Measurements from ENCODE around the gene TNNT2. TPM values are rescaled to one million over a fixed set of nuclear protein-coding genes. Genes with fewer than 3 reads are reported as not detected.

TNNT2 gene
- total and polyA plus RNA-seq, 2 of the 13 experiments (the other 11 are each of a cell fraction or from before 2014, with no cell fraction given) = 0.20 to 0.63 TPM

DNA sequence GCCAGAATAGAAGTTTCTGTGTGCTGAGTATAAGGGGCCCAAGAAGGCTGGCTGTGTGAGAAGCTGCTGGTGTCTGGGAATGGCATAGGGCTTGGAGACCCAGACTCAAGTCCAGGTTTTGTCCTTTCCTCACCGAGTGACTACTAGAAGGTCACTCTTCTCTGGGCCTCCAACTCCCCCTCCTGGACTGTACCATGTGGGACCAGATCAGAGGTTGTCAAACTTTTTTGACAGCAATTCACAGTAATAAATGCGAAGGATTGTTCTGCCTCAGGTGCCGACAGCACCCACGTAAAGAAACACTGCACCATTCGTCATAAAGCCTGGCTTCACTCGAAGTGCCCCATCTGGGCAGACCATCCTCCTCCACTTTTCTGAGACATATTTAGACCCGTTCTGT lies 65.2 kb downstream of the TNNT2 start:
- BruUV-seq (replicated peaks) = no TSS peak
- no peak overlapping the region for H3K4me3 ChIP-seq (replicated peaks in 1 of 3; ENCODE audit: insufficient read depth in 1 of 3, low read depth in 2 of 3, low read length in 3 of 3)
- H3K4me1 ChIP-seq (ENCODE audit: insufficient read depth, low read length) = peaks cover 10% of the 10 kb centered on the region
- H3K4me2 ChIP-seq (ENCODE audit: low read depth, low read length) = no peak overlapping the region
- H3K27ac ChIP-seq (ENCODE audit: extremely low read length, insufficient read depth, low read length) = no peak overlapping the region
- WGBS (ENCODE audit: low lambda C conversion rate) = 49% methylated on average over 7 of the region's 7 CpGs
- intact Hi-C loops (cut with micrococcal nuclease; ENCODE audit: unreplicated experiment) (no loop called here), in situ Hi-C loops (cut with HindIII; ENCODE audit: extremely low pct_ligation_motif_present, low pct_unique_long_range_greater_than_20kb) (no loop called here)
- H4K20me1 ChIP-seq (ENCODE audit: insufficient read depth, low read length) = no peaks in the 10 kb centered on the region
- TF ChIP-seq SETDB1 (CRISPR knock-in tag; IDR thresholded peaks at IDR 0.05; ENCODE audit: borderline replicate concordance) (no peak), ZFX (CRISPR knock-in tag; IDR thresholded peaks at IDR 0.05; ENCODE audit: low read depth) (no peak), ZFP62 (CRISPR knock-in tag; IDR thresholded peaks at IDR 0.05) (no peak), ATF7 (IDR thresholded peaks at IDR 0.05) (no peak), ATF7 (CRISPR knock-in tag; IDR thresholded peaks at IDR 0.05) (no peak), TBX2 (CRISPR knock-in tag; IDR thresholded peaks at IDR 0.05; ENCODE audit: borderline replicate concordance) (no peak)
- TF ChIP-seq, protein P1, sequence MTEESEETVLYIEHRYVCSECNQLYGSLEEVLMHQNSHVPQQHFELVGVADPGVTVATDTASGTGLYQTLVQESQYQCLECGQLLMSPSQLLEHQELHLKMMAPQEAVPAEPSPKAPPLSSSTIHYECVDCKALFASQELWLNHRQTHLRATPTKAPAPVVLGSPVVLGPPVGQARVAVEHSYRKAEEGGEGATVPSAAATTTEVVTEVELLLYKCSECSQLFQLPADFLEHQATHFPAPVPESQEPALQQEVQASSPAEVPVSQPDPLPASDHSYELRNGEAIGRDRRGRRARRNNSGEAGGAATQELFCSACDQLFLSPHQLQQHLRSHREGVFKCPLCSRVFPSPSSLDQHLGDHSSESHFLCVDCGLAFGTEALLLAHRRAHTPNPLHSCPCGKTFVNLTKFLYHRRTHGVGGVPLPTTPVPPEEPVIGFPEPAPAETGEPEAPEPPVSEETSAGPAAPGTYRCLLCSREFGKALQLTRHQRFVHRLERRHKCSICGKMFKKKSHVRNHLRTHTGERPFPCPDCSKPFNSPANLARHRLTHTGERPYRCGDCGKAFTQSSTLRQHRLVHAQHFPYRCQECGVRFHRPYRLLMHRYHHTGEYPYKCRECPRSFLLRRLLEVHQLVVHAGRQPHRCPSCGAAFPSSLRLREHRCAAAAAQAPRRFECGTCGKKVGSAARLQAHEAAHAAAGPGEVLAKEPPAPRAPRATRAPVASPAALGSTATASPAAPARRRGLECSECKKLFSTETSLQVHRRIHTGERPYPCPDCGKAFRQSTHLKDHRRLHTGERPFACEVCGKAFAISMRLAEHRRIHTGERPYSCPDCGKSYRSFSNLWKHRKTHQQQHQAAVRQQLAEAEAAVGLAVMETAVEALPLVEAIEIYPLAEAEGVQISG (CRISPR knock-in tag; IDR thresholded peaks at IDR 0.05) = no peak
- TF ChIP-seq, protein P2, sequence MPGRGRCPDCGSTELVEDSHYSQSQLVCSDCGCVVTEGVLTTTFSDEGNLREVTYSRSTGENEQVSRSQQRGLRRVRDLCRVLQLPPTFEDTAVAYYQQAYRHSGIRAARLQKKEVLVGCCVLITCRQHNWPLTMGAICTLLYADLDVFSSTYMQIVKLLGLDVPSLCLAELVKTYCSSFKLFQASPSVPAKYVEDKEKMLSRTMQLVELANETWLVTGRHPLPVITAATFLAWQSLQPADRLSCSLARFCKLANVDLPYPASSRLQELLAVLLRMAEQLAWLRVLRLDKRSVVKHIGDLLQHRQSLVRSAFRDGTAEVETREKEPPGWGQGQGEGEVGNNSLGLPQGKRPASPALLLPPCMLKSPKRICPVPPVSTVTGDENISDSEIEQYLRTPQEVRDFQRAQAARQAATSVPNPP (CRISPR knock-in tag; IDR thresholded peaks at IDR 0.05) = no peak
- TF ChIP-seq, protein P3, sequence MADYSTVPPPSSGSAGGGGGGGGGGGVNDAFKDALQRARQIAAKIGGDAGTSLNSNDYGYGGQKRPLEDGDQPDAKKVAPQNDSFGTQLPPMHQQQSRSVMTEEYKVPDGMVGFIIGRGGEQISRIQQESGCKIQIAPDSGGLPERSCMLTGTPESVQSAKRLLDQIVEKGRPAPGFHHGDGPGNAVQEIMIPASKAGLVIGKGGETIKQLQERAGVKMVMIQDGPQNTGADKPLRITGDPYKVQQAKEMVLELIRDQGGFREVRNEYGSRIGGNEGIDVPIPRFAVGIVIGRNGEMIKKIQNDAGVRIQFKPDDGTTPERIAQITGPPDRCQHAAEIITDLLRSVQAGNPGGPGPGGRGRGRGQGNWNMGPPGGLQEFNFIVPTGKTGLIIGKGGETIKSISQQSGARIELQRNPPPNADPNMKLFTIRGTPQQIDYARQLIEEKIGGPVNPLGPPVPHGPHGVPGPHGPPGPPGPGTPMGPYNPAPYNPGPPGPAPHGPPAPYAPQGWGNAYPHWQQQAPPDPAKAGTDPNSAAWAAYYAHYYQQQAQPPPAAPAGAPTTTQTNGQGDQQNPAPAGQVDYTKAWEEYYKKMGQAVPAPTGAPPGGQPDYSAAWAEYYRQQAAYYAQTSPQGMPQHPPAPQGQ (CRISPR knock-in tag; IDR thresholded peaks at IDR 0.05; ENCODE audit: borderline replicate concordance) = no peak
- TF ChIP-seq, protein P4, sequence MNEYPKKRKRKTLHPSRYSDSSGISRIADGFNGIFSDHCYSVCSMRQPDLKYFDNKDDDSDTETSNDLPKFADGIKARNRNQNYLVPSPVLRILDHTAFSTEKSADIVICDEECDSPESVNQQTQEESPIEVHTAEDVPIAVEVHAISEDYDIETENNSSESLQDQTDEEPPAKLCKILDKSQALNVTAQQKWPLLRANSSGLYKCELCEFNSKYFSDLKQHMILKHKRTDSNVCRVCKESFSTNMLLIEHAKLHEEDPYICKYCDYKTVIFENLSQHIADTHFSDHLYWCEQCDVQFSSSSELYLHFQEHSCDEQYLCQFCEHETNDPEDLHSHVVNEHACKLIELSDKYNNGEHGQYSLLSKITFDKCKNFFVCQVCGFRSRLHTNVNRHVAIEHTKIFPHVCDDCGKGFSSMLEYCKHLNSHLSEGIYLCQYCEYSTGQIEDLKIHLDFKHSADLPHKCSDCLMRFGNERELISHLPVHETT (CRISPR knock-in tag; conservative IDR thresholded peaks at IDR 0.05) = no peak
- TF ChIP-seq, protein P5, sequence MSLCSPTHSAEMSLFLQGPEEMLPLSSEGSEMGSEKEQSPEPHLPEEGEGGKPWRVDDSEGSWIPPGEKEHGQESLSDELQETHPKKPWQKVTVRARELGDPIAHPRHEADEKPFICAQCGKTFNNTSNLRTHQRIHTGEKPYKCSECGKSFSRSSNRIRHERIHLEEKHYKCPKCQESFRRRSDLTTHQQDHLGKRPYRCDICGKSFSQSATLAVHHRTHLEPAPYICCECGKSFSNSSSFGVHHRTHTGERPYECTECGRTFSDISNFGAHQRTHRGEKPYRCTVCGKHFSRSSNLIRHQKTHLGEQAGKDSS (CRISPR knock-in tag; IDR thresholded peaks at IDR 0.05; ENCODE audit: borderline replicate concordance, low read depth) = no peak
- ChIA-PET CTCF (ENCODE audit: low intra/inter-chr PET ratio, low total read pairs) (no interaction called here), POLR2A (no interaction called here)
- no peak overlapping the region for H3K9ac ChIP-seq (ENCODE audit: insufficient read depth, low read depth, low read length)
- FAIRE-seq (no peak), DNase-seq (ENCODE audit: low spot score) (no peak), ATAC-seq (no peak)
- no peaks in the 10 kb centered on the region for H3K9me3 ChIP-seq (ENCODE audit: low read length)
- H2AFZ ChIP-seq (ENCODE audit: low read length) = no peak overlapping the region
- peaks cover 0 to 15% of the 10 kb centered on the region in 2 experiments; a peak in 2 of 5 replicates for H3K27me3 ChIP-seq (ENCODE audit: control insufficient read depth in 1 of 2, insufficient read depth in 2 of 2, low read length in 2 of 2)
- H3K79me2 ChIP-seq (ENCODE audit: insufficient read depth, low read length) = no peaks in the 10 kb centered on the region
- H3K36me3 ChIP-seq (replicated peaks in 1 of 2; ENCODE audit: control insufficient read depth in 1 of 2, insufficient read depth in 2 of 2, low read length in 2 of 2) = no peaks in the 10 kb centered on the region
